T-helper 17 cell (primary cell): ENCODE data around the gene SULT1A4. TPM values are rescaled to one million over a fixed set of nuclear protein-coding genes. Genes with fewer than 3 reads are reported as not detected.
"Not testable (repeated sequence)": the region's sequence is repeated elsewhere in the genome, so short reads cannot be mapped to it uniquely, and the experiment has no call there.

Source experiments
- ATAC-seq: fragments of 150-1000 bp; cut with Tn5 transposase; 2 replicates; pipeline ENCODE4 v1.10.0; 2021; ENCODE audit warnings: mild to moderate bottlenecking, moderate library complexity
- DNase-seq, 3 donors: peaks; one replicate each; pipeline versions ENCODE4 v3.0.0 to v3.0.0-alpha.2; 2020 to 2021
- H3K9me3 ChIP-seq: one replicate; pipeline ENCODE4 v1.7.0; 2013; ENCODE audit warnings: low read length, mild to moderate bottlenecking; ENCODE audit not compliant: control insufficient read depth, poor library complexity, severe bottlenecking
- H3K27ac Mint-ChIP-seq: one replicate; pipeline ENCODE4 v1.8.0; 2022; ENCODE audit warnings: mild to moderate bottlenecking, moderate library complexity, mixed read lengths
- H3K27me3 Mint-ChIP-seq: one replicate; pipeline ENCODE4 v1.8.0; 2022; ENCODE audit warnings: mixed read lengths
- H3K36me3 Mint-ChIP-seq: one replicate; pipeline ENCODE4 v1.8.0; 2022; ENCODE audit warnings: low read depth, mixed read lengths
- H3K4me1 Mint-ChIP-seq: one replicate; pipeline ENCODE4 v1.8.0; 2022; ENCODE audit warnings: mild to moderate bottlenecking, mixed read lengths
- H3K4me3 Mint-ChIP-seq: one replicate; pipeline ENCODE4 v1.8.0; 2022; ENCODE audit warnings: mild to moderate bottlenecking, moderate library complexity, mixed read lengths
- total RNA-seq, 4 donors: library from RNA in 2 of 4; stranded (reverse) in 2 of 4; gene quantifications; one replicate each; pipeline ENCODE4 v1.2.3 and lab custom pipeline; 2022 to 2026

The SULT1A4 gene
- total RNA-seq, 2 donors from 2014 or later, result 1.0 to 1.7 TPM

DNA sequence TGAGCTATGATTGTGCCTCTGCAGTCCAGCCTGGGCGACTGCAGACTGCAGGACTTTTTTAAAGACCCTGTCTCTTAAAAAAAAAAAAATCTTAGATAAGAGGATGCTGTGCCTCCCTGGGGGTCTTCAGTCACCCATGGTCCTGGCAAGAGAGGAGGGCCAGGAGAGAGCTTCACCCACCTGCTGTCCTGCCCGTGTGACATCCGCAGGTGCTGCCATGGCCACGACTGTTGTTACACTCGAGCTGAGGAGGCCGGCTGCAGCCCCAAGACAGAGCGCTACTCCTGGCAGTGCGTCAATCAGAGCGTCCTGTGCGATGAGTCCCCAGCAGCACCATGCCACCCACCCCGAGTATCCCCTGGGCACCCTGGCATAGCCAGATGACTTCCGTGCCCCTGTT lies 22.6 kb downstream of the SULT1A4 start:
- not testable (repeated sequence) for ATAC-seq, H3K4me3 Mint-ChIP-seq, H3K27ac Mint-ChIP-seq, H3K36me3 Mint-ChIP-seq, H3K9me3 ChIP-seq, H3K4me1 Mint-ChIP-seq, H3K27me3 Mint-ChIP-seq
- peak in 2 of 3 donors; percentile 0 to 6 for DNase-seq

DNA sequence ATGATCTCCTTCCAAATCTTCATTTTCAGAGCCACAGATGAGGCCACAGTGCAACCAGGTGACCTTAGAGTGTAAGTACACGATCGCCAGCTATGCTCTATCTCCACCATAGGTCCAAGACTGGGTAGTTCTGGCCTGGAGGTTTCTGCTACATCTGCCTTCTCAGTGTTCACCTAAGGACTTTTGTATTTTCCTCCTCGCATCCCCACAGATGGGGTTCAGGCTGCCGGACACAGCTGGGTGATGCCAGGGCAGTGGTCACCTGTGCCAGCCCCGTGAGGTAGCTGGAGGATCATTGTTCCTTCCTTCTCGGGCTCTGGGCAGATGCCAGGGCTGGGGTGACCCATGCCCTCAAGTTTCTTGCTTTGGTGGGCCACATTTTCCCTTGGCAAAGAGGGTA lies 46.6 kb downstream of the SULT1A4 start, which contains the start of gene NPIPB12:
TSS of gene NPIPB12 (minus strand) at position 101 of the 400 bp plus-strand sequence.
- not testable (repeated sequence) for H3K4me3 Mint-ChIP-seq

More for the DNA sequence above, 46.6 kb downstream of the SULT1A4 start, which contains the start of gene NPIPB12:
- H3K27ac Mint-ChIP-seq, H3K9me3 ChIP-seq, H3K27me3 Mint-ChIP-seq, DNase-seq, ATAC-seq, H3K4me1 Mint-ChIP-seq, H3K36me3 Mint-ChIP-seq: not testable (repeated sequence)

Other genes with a start within 250 kb of the SULT1A4 start
- gene NPIPB11, start 53.2 kb upstream of the SULT1A4 start, total RNA-seq, result 1 to 10 TPM; 2.0 to 4.1 TPM
- 10 to 100 TPM in 1 of 2 donors, 1 to 10 TPM in 1; 9.3 to 11.0 TPM for gene BOLA2, start 5.6 kb upstream of the SULT1A4 start, total RNA-seq
- 10 to 100 TPM; 29.7 to 31.9 TPM for gene SLX1B, start 5.4 kb upstream of the SULT1A4 start, total RNA-seq
- 100 to 1,000 TPM; 124 to 164 TPM for gene NPIPB12, start 46.5 kb downstream of the SULT1A4 start, total RNA-seq
- 100 to 1,000 TPM; 122 to 147 TPM for gene SPN, start 203.3 kb downstream of the SULT1A4 start, total RNA-seq
- under 1 TPM; 0.72 to 0.96 TPM for gene QPRT, start 219.3 kb downstream of the SULT1A4 start, total RNA-seq